GM08714 (cell line): ENCODE measurements around the gene ECI1.
A peak's percentile ranks its signal among the peaks of the same experiment; 100 is the strongest.
"Not testable (repeated sequence)": the region's sequence is repeated elsewhere in the genome, so short reads cannot be mapped to it uniquely, and the experiment has no call there.

Source experiments
- H3K4me3 ChIP-seq: fragments of 200-500 bp; sonication (Bioruptor generic); 2 replicates; pipeline ENCODE4 v1.5.1; 2014; ENCODE audit warnings: mild to moderate bottlenecking, low read length, inconsistent platforms
- ZNF274 ChIP-seq: IDR thresholded peaks from 2 replicates; pipeline ENCODE4 v1.6.1; 2012; ENCODE audit warnings: mild to moderate bottlenecking, low read depth, low read length

ECI1 gene

GRCh38 chr16:2208308-2208707 is 43.1 kb downstream of the ECI1 start:
- no peak for TF ChIP-seq ZNF274
- H3K4me3 ChIP-seq = no peak overlapping the region

- TF ChIP-seq ZNF274 = no peak
- H3K4me3 ChIP-seq = no peak overlapping the region
These were observed 43.5 kb downstream of the ECI1 start for GRCh38 chr16:2207872-2208271.

GRCh38 chr16:2206780-2207433 is 44.5 kb downstream of the ECI1 start:
- H3K4me3 ChIP-seq = no peak overlapping the region
- TF ChIP-seq ZNF274 = no peak

GRCh38 chr16:2206420-2206779 is 45.0 kb downstream of the ECI1 start:
- peak overlapping the region; percentile 85 for H3K4me3 ChIP-seq
- no peak for TF ChIP-seq ZNF274

GRCh38 chr16:2205967-2206313 is 45.4 kb downstream of the ECI1 start:
- TF ChIP-seq ZNF274 = no peak
- H3K4me3 ChIP-seq = peak overlapping the region; percentile 85

GRCh38 chr16:2205104-2205966 is 46.1 kb downstream of the ECI1 start, which contains the start of gene MLST8:
Gene MLST8 (plus strand): TSS chr16:2205454. CDS start chr16:2206086, 632 bp downstream.
- TF ChIP-seq ZNF274 = no peak
- H3K4me3 ChIP-seq = peak within 1 kb of the TSS; percentile 85

- no peak for TF ChIP-seq ZNF274
- H3K4me3 ChIP-seq = peak overlapping the region; percentile 85; the same call in 1 of the 2 replicates
These were observed 46.8 kb downstream of the ECI1 start for GRCh38 chr16:2204416-2205103.

GRCh38 chr16:2203119-2203688 is 48.2 kb downstream of the ECI1 start:
- H3K4me3 ChIP-seq = not testable (repeated sequence)

GRCh38 chr16:2200313-2200712 is 51.1 kb downstream of the ECI1 start:
- no peak overlapping the region for H3K4me3 ChIP-seq
- no peak for TF ChIP-seq ZNF274

- no peak for TF ChIP-seq ZNF274
- no peak overlapping the region for H3K4me3 ChIP-seq
These were observed 51.7 kb downstream of the ECI1 start for GRCh38 chr16:2199621-2200139.

GRCh38 chr16:2199095-2199494 is 52.3 kb downstream of the ECI1 start:
- no peak overlapping the region for H3K4me3 ChIP-seq
- TF ChIP-seq ZNF274 = no peak

- TF ChIP-seq ZNF274 = no peak
These were observed 53.1 kb downstream of the ECI1 start for GRCh38 chr16:2198283-2198682.

GRCh38 chr16:2197765-2198164 is 53.6 kb downstream of the ECI1 start:
- no peak for TF ChIP-seq ZNF274

More at GRCh38 chr16:2198283-2198682, 53.1 kb downstream of the ECI1 start:
- H3K4me3 ChIP-seq = no peak overlapping the region

GRCh38 chr16:2196981-2197511 is 54.3 kb downstream of the ECI1 start:
- TF ChIP-seq ZNF274 = no peak
- no peak overlapping the region for H3K4me3 ChIP-seq

More at GRCh38 chr16:2197765-2198164, 53.6 kb downstream of the ECI1 start:
- no peak overlapping the region for H3K4me3 ChIP-seq
